ENCODE measurements around the gene TREML4.
"Not testable (repeated sequence)": the region's sequence is repeated elsewhere in the genome, so short reads cannot be mapped to it uniquely, and the experiment has no call there.

Gene TREML4

GRCh38 chr6:41228096-41228495, at the start of gene TREML4:
TSS of gene TREML4 (plus strand) at chr6:41228349. CDS start at chr6:41228428, 79 bp downstream.
- DNase-seq, result no peak

GRCh38 chr6:41179163-41179562, 49.0 kb upstream of the TREML4 start:
- no peak for DNase-seq

- no peak for DNase-seq
Measured at GRCh38 chr6:41181566-41181965, 46.6 kb upstream of the TREML4 start.

GRCh38 chr6:41182069-41183034, 45.8 kb upstream of the TREML4 start:
- peak; percentile 73 for DNase-seq

GRCh38 chr6:41184761-41185160, 43.4 kb upstream of the TREML4 start:
- DNase-seq, result no peak

- DNase-seq, result no peak
Measured at GRCh38 chr6:41186031-41186562, 42.1 kb upstream of the TREML4 start.

GRCh38 chr6:41187924-41188886, 39.9 kb upstream of the TREML4 start:
- no peak for DNase-seq

GRCh38 chr6:41189046-41189445, 39.1 kb upstream of the TREML4 start:
- DNase-seq, result not testable (repeated sequence)

- DNase-seq, result no peak
Measured at GRCh38 chr6:41189967-41190366, 38.2 kb upstream of the TREML4 start.

- no peak for DNase-seq
Measured at GRCh38 chr6:41190791-41191190, 37.4 kb upstream of the TREML4 start.

- peak; percentile 34 for DNase-seq
Measured at GRCh38 chr6:41191569-41191968, 36.6 kb upstream of the TREML4 start.

GRCh38 chr6:41193171-41193734, 34.9 kb upstream of the TREML4 start:
- DNase-seq, result no peak

- DNase-seq, result no peak
Measured at GRCh38 chr6:41193884-41194283, 34.3 kb upstream of the TREML4 start.

- DNase-seq, result no peak
Measured at GRCh38 chr6:41194386-41194785, 33.8 kb upstream of the TREML4 start.

GRCh38 chr6:41197234-41197633, 30.9 kb upstream of the TREML4 start:
- DNase-seq, result no peak

GRCh38 chr6:41199552-41200246, 28.4 kb upstream of the TREML4 start:
- peak; percentile 43 for DNase-seq

- DNase-seq, result peak; percentile 83
Measured at GRCh38 chr6:41200296-41200900, 27.8 kb upstream of the TREML4 start.

- peak; percentile 36 for DNase-seq
Measured at GRCh38 chr6:41200901-41201763, 27.0 kb upstream of the TREML4 start, which contains the start of gene TREML2. TSS of gene TREML2 (minus strand) at chr6:41201149. CDS start at chr6:41201008, 141 bp downstream.

- no peak for DNase-seq
Measured at GRCh38 chr6:41201764-41202173, 26.4 kb upstream of the TREML4 start.

GRCh38 chr6:41204156-41204555, 24.0 kb upstream of the TREML4 start:
- DNase-seq, result no peak
